Heart left ventricle (tissue), 13 donors: ENCODE data around the gene ASL.

ENCODE experiments used
- POLR2A ChIP-seq, 2 donors: fragments of 450-650 bp; IDR thresholded peaks; one replicate each; pipeline ENCODE4 v1.6.1; 2017; ENCODE audit warnings: antibody characterized with exemption in 2 of 2, mild to moderate bottlenecking in 2 of 2, moderate library complexity in 2 of 2
- TF ChIP-seq, protein P1 (sequence below), 12 donors: fragments of 200-600 bp; sonication (generic) in 4 of 12; IDR thresholded peaks; one replicate each; pipeline versions ENCODE4 v1.5.0 to v1.8.0; 2018 to 2022; ENCODE audit warnings: antibody characterized with exemption in 12 of 12, mild to moderate bottlenecking in 5 of 12
- donor health status: ischemic (EF 13 %, LVEDD 7.1; RV severe dilation, severe dysfunction).
- donor health status: DM: no; HTN: yes; CAD: no.
- donor health status: DM: no; HTN: no; CAD: no.
- donor health status: ischemic (EF 25% LVEDD 6.9; RV normal size, moderate dysfunction).
- donor health status: ischemic (EF 25% LVEDD 5.7; RV mildly dilated, moderate dysfunction).
- donor health status: ischemic (EF 35%, LVEDD 5.7; RV mildly dilated, moderate dysfunction).
- donor health status: nonischemic (EF 11% LVEDD 7.7; RV severe dilation, severe dysfunction).
- donor health status: DM: yes; HTN: yes; CAD: no.
- donor health status: PGD.
- donor health status: ischemic (EF 29% LVEDD 5.4; RV normal size, mild dysfunction).
- donor health status: nonischemic (EF 23%, LVEDD 6.1; RV moderate dilation, normal function).

DNA sequence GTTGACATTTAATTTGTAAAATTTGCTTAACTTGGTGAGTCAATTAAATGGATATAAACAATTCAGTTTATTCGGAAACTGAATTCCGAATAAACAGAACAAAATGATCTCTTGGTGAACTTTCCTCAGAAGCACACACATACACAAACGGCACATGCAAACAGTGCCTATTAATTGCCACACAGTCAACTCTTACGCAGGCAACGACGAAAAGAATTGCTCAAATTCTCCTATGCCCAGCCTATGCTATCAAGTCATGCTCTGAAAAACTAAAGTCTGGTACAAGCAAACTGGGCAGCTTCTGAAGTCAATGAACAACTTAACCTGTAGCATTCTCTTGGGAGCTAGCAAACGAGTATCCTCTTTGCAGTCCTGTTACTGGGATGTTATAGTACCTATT lies 38.8 kb upstream of the ASL start:
- TF ChIP-seq, protein P1, sequence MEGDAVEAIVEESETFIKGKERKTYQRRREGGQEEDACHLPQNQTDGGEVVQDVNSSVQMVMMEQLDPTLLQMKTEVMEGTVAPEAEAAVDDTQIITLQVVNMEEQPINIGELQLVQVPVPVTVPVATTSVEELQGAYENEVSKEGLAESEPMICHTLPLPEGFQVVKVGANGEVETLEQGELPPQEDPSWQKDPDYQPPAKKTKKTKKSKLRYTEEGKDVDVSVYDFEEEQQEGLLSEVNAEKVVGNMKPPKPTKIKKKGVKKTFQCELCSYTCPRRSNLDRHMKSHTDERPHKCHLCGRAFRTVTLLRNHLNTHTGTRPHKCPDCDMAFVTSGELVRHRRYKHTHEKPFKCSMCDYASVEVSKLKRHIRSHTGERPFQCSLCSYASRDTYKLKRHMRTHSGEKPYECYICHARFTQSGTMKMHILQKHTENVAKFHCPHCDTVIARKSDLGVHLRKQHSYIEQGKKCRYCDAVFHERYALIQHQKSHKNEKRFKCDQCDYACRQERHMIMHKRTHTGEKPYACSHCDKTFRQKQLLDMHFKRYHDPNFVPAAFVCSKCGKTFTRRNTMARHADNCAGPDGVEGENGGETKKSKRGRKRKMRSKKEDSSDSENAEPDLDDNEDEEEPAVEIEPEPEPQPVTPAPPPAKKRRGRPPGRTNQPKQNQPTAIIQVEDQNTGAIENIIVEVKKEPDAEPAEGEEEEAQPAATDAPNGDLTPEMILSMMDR (IDR thresholded peaks at IDR 0.05): no peak
- no peak for TF ChIP-seq POLR2A (IDR thresholded peaks at IDR 0.05)
